Measurements from ENCODE around the gene CD200R1.

Gene CD200R1

GRCh38 chr3:113006359-113007056 is 31.6 kb upstream of the CD200R1 start:
- H3K4me3 ChIP-seq (ENCODE audit: insufficient read depth, low read length, poor library complexity, severe bottlenecking), result no peak overlapping the region
- no peaks in the 10 kb centered on the region for H3K9me2 ChIP-seq (replicated peaks; ENCODE audit: insufficient read depth, low read length)
- no peaks in the 10 kb centered on the region for H3K27me3 ChIP-seq (ENCODE audit: low read length)
- no peaks in the 10 kb centered on the region; the same call in 1 of the 2 replicates for H3F3A ChIP-seq (ENCODE audit: insufficient read depth)
- H2AFZ ChIP-seq (ENCODE audit: low read depth, low read length, severe bottlenecking), result no peak overlapping the region
- H3K9me3 ChIP-seq (ENCODE audit: insufficient read depth, low read length), result no peaks in the 10 kb centered on the region
- 0 out of 2 replicates have a peak, but pooled peaks cover 5% of the 10 kb centered on the region for H4K20me1 ChIP-seq (ENCODE audit: low read depth, low read length)
- no peak overlapping the region for H3K27ac ChIP-seq (ENCODE audit: low read depth, low read length)
- peaks cover 6% of the 10 kb centered on the region for H3K79me2 ChIP-seq (ENCODE audit: insufficient read depth, low read length)
- peaks cover 49% of the 10 kb centered on the region for H3K36me3 ChIP-seq (ENCODE audit: low read length)
- TF ChIP-seq EZH2phosphoT487 (conservative IDR thresholded peaks at IDR 0.05; ENCODE audit: low read length), result no peak
- no peak for TF ChIP-seq CTCF (IDR thresholded peaks at IDR 0.05; ENCODE audit: insufficient read depth, low read length, poor library complexity, severe bottlenecking)
- H3K4me2 ChIP-seq (ENCODE audit: low read depth, low read length, poor library complexity, severe bottlenecking), result no peak overlapping the region
- H3K9ac ChIP-seq (ENCODE audit: low read length), result no peak overlapping the region

GRCh38 chr3:113005611-113006010 is 30.7 kb upstream of the CD200R1 start:
- H3K9ac ChIP-seq (ENCODE audit: low read length), result no peak overlapping the region

GRCh38 chr3:113002679-113003078 is 27.8 kb upstream of the CD200R1 start:
- Histone ChIP-seq H3K36me3 (ENCODE audit: low read length) (peaks cover 57% of the 10 kb centered on the region), H3K4me2 (ENCODE audit: low read depth, low read length, poor library complexity, severe bottlenecking) (no peak overlapping the region), H3F3A (ENCODE audit: insufficient read depth) (peaks cover 10% of the 10 kb centered on the region; the same call in 1 of the 2 replicates), H3K9me2 (replicated peaks; ENCODE audit: insufficient read depth, low read length) (no peaks in the 10 kb centered on the region), H3K27me3 (ENCODE audit: low read length) (no peaks in the 10 kb centered on the region), H4K20me1 (ENCODE audit: low read depth, low read length) (no peaks in the 10 kb centered on the region), H3K27ac (ENCODE audit: low read depth, low read length) (no peak overlapping the region), H3K4me3 (ENCODE audit: insufficient read depth, low read length, poor library complexity, severe bottlenecking) (no peak overlapping the region), H2AFZ (ENCODE audit: low read depth, low read length, severe bottlenecking) (no peak overlapping the region), H3K79me2 (ENCODE audit: insufficient read depth, low read length) (no peaks in the 10 kb centered on the region; the same call in 1 of the 2 replicates), H3K9me3 (ENCODE audit: insufficient read depth, low read length) (no peaks in the 10 kb centered on the region), H3K9ac (ENCODE audit: low read length) (no peak overlapping the region)
- TF ChIP-seq CTCF (IDR thresholded peaks at IDR 0.05; ENCODE audit: insufficient read depth, low read length, poor library complexity, severe bottlenecking) (no peak), EZH2phosphoT487 (conservative IDR thresholded peaks at IDR 0.05; ENCODE audit: low read length) (no peak)

More at GRCh38 chr3:113005611-113006010, 30.7 kb upstream of the CD200R1 start:
- Histone ChIP-seq H3K9me3 (ENCODE audit: insufficient read depth, low read length) (no peaks in the 10 kb centered on the region), H3K79me2 (ENCODE audit: insufficient read depth, low read length) (no peaks in the 10 kb centered on the region; the same call in 1 of the 2 replicates), H3K27ac (ENCODE audit: low read depth, low read length) (no peak overlapping the region), H4K20me1 (ENCODE audit: low read depth, low read length) (no peaks in the 10 kb centered on the region), H3K4me3 (ENCODE audit: insufficient read depth, low read length, poor library complexity, severe bottlenecking) (no peak overlapping the region), H3F3A (ENCODE audit: insufficient read depth) (peaks cover 7% of the 10 kb centered on the region; the same call in 1 of the 2 replicates), H3K9me2 (replicated peaks; ENCODE audit: insufficient read depth, low read length) (no peaks in the 10 kb centered on the region), H3K4me2 (ENCODE audit: low read depth, low read length, poor library complexity, severe bottlenecking) (no peak overlapping the region), H3K27me3 (ENCODE audit: low read length) (no peaks in the 10 kb centered on the region), H3K36me3 (ENCODE audit: low read length) (peaks cover 49% of the 10 kb centered on the region), H2AFZ (ENCODE audit: low read depth, low read length, severe bottlenecking) (no peak overlapping the region)
- TF ChIP-seq EZH2phosphoT487 (conservative IDR thresholded peaks at IDR 0.05; ENCODE audit: low read length), result no peak
- TF ChIP-seq CTCF (IDR thresholded peaks at IDR 0.05; ENCODE audit: insufficient read depth, low read length, poor library complexity, severe bottlenecking), result no peak

Data from SU-DHL-6 (cell line).